ENCODE data around the gene NKPD1.

DNA sequence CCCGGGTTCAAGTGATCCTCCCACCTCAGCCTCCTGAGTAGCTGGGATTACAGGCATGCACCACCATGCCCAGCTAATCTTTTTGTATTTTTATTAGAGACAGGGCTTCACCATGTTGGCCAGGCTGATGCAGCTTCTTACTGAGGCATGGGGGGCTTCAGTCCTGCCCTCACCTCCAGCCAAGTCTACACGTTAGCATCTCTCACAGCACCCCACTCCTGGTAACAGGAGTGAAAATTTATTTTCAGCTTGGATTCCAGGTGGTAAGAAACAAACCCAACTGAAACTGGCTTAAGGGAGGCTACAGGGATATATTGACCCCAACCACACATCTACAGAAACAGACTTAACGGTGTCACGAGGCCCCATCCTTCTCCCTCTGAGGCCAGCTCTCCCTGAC is 10.6 kb downstream of the NKPD1 start:
- TF ChIP-seq, protein P1, sequence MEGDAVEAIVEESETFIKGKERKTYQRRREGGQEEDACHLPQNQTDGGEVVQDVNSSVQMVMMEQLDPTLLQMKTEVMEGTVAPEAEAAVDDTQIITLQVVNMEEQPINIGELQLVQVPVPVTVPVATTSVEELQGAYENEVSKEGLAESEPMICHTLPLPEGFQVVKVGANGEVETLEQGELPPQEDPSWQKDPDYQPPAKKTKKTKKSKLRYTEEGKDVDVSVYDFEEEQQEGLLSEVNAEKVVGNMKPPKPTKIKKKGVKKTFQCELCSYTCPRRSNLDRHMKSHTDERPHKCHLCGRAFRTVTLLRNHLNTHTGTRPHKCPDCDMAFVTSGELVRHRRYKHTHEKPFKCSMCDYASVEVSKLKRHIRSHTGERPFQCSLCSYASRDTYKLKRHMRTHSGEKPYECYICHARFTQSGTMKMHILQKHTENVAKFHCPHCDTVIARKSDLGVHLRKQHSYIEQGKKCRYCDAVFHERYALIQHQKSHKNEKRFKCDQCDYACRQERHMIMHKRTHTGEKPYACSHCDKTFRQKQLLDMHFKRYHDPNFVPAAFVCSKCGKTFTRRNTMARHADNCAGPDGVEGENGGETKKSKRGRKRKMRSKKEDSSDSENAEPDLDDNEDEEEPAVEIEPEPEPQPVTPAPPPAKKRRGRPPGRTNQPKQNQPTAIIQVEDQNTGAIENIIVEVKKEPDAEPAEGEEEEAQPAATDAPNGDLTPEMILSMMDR (IDR thresholded peaks at IDR 0.05), result no peak
- no peak for TF ChIP-seq POLR2A (IDR thresholded peaks at IDR 0.05)
